ENCODE measurements around the gene TMEM38B. TPM values are rescaled to one million over a fixed set of nuclear protein-coding genes. Genes with fewer than 3 reads are reported as not detected.
"Not testable (repeated sequence)": the region's sequence is repeated elsewhere in the genome, so short reads cannot be mapped to it uniquely, and the experiment has no call there.

TMEM38B gene
- total RNA-seq, 1 donor from 2014 or later = 91.8 TPM

DNA sequence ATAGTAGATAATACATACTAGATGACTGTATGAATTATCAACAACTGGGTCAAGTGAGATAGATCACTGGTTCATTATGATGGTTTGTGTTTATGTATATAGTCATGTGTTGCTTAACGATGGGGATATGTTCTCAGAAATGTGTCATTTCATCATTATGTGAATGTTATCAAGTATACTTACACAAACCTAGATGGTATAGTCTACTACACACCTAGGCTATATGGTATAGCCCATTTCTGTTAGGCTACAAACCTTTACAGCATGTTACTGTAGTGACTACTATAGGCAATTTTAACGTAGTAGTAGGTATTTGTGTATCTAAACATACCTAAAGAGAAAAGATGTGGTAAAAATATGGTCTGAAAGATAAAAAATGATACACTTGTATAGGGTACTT lies 31.0 kb downstream of the TMEM38B start:
- no peak for DNase-seq

DNA sequence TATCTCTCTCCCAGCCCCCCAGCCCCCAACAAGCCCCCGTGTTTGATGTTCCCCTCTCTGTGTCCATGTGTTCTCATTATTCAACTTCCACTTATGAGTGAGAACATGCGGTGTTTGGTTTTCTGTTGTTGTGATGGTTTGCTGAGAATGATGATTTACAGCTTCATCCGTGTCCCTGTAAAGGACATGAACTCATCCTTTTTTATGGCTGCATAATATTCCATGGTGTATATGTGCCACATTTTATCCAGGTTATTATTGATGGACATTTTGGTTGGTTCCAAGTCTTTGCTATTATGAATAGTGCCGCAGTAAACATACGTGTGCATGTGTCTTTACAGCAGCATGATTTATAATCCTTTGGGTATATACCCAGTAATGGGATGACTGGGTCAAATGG lies 33.9 kb downstream of the TMEM38B start:
- not testable (repeated sequence) for DNase-seq

DNA sequence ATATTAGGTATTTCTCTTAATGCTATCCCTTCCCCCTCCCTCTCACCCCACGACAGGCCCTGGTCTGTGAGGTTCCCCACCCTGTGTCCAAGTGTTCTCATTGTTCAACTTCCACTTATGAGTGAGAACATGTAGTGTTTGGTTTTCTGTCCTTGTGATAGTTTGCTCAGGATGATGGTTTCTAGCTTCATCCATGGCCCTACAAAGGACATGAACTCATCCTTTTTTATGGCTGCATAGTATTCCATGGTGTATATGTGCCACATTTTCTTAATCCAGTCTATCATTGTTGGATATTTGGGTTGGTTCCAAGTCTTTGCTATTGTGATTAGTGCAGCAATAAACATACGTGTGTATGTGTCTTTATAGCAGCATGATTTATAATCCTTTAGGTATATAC lies 37.1 kb downstream of the TMEM38B start:
- not testable (repeated sequence) for DNase-seq

DNA sequence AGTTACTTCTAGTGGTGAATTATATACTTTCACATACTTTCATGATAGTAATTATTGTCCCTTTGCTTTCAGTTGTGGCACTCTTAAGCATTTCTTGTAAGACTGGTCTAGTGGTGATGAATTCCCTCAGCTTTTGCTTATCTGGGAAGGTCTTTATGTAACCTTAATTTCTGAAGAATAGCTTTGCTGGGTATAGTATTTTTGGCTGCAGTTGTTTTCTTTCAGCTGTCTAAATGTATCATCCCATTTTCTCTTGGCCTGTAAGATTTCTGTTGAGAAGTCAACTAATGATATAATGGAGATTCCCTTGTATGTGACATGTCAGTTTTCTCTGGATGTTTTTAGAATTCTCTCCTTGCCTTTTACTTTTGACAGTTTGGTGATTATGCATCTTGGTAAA lies 41.0 kb downstream of the TMEM38B start:
- no peak for DNase-seq

DNA sequence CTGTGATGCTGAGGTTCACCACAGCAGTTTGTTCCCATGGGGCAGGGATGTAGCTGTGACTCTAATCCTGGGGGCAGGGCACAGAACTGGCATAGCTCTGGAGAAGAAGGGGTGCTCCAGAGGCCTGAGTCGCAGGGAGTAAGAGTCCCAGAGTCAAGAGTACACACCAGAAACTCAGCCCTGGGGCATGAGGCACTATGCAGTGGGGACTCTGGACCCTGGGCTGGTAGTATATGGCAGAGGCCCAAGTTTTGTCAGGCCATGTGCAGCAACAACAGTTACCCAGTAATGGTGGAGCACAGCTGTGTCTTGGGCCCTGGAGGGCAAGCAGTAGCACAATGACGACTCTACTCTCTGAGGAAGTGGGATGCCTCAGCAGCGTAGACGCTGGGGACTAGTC lies 42.9 kb downstream of the TMEM38B start:
- DNase-seq = no peak

DNA sequence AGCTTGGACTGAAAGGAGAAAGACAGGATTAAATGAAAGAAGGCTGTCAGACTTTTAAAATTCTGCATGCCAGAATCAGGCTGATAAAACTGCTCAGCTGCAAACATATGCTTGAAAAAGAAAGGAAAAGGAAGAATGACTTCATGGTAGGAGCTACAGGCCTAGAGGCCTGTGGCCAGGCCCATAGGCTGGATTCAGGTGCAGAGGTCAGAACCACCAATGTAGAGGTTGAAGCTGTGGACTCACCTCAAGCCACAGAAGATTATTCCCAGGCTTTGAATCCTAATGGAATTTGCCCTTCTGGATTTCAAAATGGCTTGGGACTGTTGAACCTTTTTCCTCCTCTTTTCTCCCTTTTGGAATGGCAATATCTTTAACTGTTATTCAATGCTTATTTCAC lies 47.7 kb downstream of the TMEM38B start:
- DNase-seq = no peak

DNA sequence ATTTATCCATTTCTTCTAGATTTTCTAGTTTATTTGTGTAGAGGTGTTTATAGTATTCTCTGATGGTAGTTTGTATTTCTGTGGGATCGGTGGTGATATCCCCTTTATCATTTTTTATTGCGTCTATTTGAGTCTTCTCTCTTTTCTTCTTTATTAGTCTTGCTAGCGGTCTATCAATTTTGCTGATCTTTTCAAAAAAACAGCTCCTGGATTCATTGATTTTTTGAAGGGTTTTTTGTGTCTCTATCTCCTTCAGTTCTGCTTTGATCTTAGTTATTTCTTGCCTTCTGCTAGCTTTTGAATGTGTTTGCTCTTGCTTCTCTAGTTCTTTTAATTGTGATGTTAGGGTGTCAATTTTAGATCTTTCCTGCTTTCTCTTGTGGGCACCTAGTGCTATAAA lies 53.0 kb downstream of the TMEM38B start:
- not testable (repeated sequence) for DNase-seq

DNA sequence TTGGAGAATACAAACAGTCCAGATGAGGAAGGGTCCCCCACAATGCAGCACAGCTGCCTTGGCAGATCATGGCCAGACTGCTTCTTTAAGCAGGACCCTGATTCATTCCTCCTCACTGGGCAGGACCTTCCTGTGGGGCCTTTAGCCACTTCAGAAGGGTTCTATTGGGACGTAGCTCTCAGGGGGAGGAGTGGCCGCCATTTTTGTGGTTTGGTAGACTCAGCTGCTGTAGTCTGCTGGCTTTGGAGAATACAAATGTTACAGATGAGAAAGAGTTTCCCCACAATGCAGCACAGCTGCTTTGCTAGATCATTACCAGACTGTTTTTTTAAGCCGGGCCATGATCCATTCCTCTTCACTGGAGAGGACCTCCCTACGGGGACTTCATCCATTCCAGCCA lies 57.4 kb downstream of the TMEM38B start:
- DNase-seq = no peak

DNA sequence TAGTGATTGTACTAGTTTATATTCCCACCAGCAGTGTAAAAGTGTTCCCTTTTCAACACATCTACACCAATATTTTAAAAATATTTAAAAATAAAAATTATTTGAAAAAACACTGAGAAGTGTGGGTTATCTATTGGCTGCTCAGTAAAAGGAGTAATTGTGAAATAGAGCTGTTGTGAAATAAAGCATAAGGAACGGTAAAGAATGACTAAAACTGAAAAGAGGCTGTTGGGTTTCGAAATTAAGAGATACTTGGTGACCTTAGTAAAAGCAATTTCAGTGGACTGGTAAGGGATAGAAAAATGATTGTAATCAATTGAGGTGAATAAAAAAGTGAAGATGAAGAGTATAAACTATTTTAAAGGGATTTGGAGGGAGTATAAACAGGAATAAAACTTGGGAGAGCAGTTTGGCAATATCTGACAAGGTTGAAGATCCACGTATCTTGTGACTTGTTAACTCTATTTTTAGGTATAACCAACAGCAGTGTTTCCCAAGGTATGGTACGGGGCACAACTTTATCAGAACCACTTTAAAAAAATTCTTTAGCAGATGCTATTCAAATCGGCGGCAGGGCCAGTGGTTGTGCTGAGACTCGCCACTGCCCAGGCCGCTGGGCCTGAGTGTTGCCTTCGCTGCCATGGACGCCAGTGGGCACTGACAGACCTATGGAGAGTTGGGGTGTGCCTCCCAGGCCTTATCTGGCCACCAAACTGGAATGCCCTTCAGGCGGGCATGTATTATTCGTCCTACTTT lies 63.3 kb downstream of the TMEM38B start:
- no peak for DNase-seq

DNA sequence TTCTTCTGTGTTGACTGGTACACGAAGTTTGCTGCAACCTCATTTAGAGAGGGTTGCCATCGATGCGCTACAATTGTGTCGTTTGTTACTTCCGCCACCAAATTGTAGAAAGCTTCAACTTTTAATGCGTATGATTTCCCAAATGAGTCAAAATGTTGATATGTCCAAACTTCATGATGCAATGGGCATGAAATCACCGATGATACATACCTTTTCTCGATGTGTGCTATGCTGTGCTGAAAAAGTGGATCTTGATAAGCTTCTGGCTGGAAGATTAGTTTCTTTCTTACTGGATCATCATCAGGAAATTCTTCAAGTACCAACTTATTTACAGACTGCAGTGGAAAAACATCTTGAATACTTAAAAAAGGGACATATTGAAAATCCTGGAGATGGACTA lies 65.7 kb downstream of the TMEM38B start:
- DNase-seq = no peak

DNA sequence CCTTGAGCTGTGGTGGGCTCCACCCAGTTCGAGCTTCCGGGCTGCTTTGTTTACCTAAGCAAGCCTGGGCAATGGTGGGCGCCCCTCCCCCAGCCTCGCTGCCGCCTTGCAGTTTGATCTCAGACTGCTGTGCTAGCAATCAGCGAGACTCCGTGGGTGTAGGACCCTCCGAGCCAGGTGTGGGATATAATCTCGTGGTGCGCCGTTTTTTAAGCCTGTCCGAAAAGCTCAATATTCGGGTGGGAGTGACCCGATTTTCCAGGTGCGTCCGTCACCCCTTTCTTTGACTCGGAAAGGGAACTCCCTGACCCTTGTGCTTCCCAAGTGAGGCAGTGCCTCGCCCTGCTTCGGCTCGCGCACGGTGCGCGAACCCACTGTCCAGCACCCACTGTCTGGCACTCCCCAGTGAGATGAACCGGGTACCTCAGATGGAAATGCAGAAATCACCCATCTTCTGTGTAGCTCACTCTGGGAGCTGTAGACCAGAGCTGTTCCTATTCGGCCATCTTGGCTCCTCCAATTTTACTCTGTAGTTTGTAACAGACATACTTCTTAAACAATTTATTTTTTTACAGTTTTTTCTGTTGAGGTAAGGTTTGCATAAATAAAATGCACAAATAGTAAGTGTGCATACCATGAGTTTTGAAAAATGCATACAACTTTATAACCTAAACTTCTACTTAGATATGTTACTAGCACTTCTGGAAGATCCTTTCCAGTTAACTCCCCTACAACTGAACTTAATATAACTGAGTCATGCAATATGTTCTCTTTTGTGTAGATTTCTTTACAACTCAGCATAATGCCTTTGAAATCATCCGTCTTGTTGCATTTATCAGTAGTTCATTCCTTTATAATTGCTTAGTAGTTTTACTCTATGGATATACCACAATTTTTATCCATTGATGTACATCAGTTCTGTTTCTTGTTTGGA lies 88.5 kb downstream of the TMEM38B start:
- not testable (repeated sequence) for DNase-seq

DNA sequence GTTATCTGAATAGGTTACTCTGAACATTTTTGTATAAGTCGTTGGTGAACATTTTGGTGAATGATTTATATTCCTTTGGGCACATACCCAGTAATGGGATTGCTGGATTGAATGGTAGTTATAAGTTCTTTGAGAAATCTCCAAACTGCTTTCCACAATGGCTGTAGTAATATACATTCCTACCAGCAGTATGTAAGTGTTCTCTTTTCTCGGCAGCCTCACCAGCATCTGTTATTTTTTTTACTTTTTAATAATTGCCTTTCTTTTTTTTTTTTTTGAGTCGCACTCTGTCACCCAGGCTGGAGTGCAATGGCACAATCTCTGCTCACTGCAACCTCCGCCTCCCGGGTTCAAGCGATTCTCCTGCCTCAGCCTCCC lies 89.1 kb downstream of the TMEM38B start:
- not testable (repeated sequence) for DNase-seq

DNA sequence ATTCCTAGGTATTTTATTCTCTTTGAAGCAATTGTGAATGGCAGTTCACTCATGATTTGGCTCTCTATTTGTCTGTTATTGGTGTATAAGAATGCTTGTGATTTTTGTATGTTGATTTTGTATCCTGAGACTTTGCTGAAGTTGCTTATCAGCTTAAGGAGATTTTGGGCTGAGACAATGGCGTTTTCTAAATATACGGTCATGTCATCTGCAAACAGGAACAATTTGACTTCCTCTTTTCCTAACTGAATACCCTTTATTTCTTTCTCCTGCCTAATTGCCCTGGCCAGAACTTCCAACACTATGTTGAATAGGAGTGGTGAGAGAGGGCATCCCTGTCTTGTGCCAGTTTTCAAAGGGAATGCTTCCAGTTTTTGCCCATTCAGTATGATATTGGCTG lies 92.5 kb downstream of the TMEM38B start:
- not testable (repeated sequence) for DNase-seq

DNA sequence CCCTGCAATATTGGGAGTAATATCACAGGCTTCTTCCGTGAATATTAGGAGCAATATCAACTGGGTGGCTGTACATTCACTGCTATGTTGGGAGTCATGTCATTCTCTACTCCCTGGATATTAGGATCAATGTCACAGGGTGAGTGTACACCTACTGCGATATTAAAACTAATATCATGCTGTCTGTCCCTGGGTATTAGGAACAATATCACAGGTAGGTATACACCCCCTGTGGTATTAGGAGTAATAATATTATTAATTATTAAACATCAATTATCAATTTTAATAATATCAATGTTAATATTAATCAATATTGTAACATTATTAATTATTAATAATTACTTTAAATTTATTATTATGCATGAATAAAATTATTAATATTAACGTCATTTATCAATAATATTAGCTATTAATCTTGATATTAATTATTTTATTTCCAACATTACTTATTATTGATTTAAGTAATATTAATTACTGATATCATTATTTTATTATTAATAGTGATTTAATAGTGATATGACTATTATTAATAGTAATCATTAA lies 121.9 kb downstream of the TMEM38B start:
- no peak for DNase-seq

DNA sequence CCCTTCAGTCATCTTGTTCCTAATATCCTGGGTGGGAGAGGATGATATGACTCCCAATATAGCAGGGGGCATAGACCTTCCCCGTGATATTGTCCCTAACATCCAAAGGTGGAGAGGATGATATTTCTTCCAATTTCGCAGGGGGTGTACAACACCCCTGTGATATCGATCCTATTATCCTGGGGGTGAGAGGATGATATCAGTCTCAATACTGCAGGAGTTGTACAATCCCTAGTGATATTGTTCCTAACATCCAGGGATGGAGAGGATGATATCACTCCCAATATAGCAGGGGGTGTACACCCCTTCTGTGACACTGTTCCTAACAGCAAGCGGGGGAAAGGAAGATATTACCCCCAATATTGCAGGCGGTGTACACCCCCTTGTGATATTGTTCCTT lies 122.6 kb downstream of the TMEM38B start:
- no peak for DNase-seq

DNA sequence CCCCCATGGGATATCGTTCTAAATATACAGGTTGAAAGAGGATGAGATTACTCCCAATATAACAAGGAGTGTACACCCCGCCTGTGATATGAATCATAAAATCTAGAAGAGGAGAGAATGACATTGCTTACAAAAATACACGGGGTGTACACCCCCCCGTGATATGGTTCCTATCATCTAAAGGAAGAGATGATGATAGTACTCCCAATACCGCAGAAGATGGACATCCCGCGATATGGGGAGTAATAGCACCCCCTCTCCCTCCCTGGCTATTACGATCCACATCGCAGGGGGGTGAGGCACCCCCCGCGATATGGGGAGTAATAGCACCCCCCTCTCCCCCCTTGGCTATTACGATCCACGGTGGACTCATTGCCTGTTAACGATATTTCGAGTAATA lies 124.6 kb downstream of the TMEM38B start:
- DNase-seq = no peak

DNA sequence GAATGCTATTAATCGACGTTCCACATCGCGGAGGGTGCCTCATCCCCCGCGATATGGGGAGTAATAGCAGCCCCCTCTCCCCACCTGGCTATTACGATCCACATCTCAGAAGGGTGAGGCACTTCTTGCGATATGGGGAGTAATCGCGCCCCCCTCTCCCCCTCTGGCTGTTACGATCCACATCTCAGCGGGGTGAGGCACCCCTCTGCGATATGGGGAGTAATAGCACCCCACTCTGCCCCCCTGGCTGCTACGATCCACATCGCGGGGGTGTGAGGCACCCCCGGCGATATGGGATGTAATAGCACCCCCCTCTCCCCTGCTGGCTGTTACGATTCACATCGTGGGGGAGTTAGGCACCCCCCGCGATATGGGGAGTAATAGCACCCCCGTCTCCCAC lies 128.5 kb downstream of the TMEM38B start:
- no peak for DNase-seq

Other genes with a start within 250 kb of the TMEM38B start
- gene FSD1L, start 246.5 kb upstream of the TMEM38B start, total RNA-seq = 28.2 TPM
- 52.4 TPM for gene FKTN, start 136.4 kb upstream of the TMEM38B start, total RNA-seq
- 8.6 TPM for gene TAL2, start 32.1 kb upstream of the TMEM38B start, total RNA-seq

Measured in tongue (tissue), 2 donors.